Natural killer cell (primary cell): Measurements from ENCODE around the gene PLA2G12A. TPM values are rescaled to one million over a fixed set of nuclear protein-coding genes. Genes with fewer than 3 reads are reported as not detected.

ENCODE experiments used
- ATAC-seq, 3 donors: fragments of 150-1000 bp in 2 of 3; fragments of 200-7000 bp in 1 of 3; cut with Tn5 transposase; 1 replicate in 1 of 3; 2 replicates in 2 of 3; pipeline ENCODE4 v1.10.0; 2021; ENCODE audit warnings: mild to moderate bottlenecking in 2 of 3, moderate library complexity in 2 of 3
- DNase-seq, 2 donors: peaks; one replicate each; pipeline versions ENCODE4 v3.0.0 to v3.0.0-alpha.2; 2013 to 2021; ENCODE audit warnings: mixed read lengths in 1 of 2
- H3K27ac ChIP-seq: one replicate; pipeline ENCODE4 v1.5.1; 2013; ENCODE audit warnings: mild to moderate bottlenecking, low read length
- H3K27me3 ChIP-seq: one replicate; pipeline ENCODE4 v1.6.1; 2013; ENCODE audit warnings: low read length; ENCODE audit not compliant: control insufficient read depth, insufficient read depth
- H3K36me3 ChIP-seq: one replicate; pipeline ENCODE4 v1.6.1; 2013; ENCODE audit warnings: low read length; ENCODE audit not compliant: control insufficient read depth, insufficient read depth
- H3K4me1 ChIP-seq: one replicate; pipeline ENCODE4 v1.6.1; 2013; ENCODE audit warnings: low read length; ENCODE audit not compliant: control insufficient read depth, insufficient read depth
- H3K4me3 ChIP-seq: one replicate; pipeline ENCODE4 v1.5.1; 2013; ENCODE audit warnings: low read length
- H3K9me3 ChIP-seq: one replicate; pipeline ENCODE4 v1.6.1; 2013; ENCODE audit warnings: low read length; ENCODE audit not compliant: control insufficient read depth, insufficient read depth
- H3K27ac Mint-ChIP-seq, 2 donors: one replicate each; pipeline ENCODE4 v1.8.0; 2022; ENCODE audit warnings: mild to moderate bottlenecking in 2 of 2, mixed read lengths in 2 of 2, moderate library complexity in 1 of 2
- H3K27me3 Mint-ChIP-seq, 2 donors: one replicate each; pipeline ENCODE4 v1.8.0; 2022; ENCODE audit warnings: low read depth in 2 of 2, mixed read lengths in 2 of 2
- H3K36me3 Mint-ChIP-seq: one replicate; pipeline ENCODE4 v1.8.0; 2022; ENCODE audit warnings: mixed read lengths
- H3K4me1 Mint-ChIP-seq, 2 donors: one replicate each; pipeline ENCODE4 v1.8.0; 2022; ENCODE audit warnings: mixed read lengths in 2 of 2
- H3K4me3 Mint-ChIP-seq: one replicate; pipeline ENCODE4 v1.8.0; 2022; ENCODE audit warnings: mild to moderate bottlenecking, moderate library complexity, mixed read lengths
- H3K9me3 Mint-ChIP-seq, 2 donors: one replicate each; pipeline ENCODE4 v1.8.0; 2022; ENCODE audit warnings: mixed read lengths in 2 of 2
- CTCF ChIP-seq: fragments of 200-600 bp; IDR thresholded peaks from one replicate; pipeline ENCODE4 v1.8.0; 2022; ENCODE audit warnings: antibody characterized with exemption
- WGBS: methylation state at CpG from one replicate; pipeline ENCODE4 v1.1.7; 2013; ENCODE audit warnings: missing lambda C conversion rate; ENCODE audit not compliant: insufficient coverage; 5-methylcytosine and 5-hydroxymethylcytosine counted together
- intact Hi-C: fragments of 100-400 bp; cut with micrococcal nuclease; formaldehyde crosslinking; loops from one replicate; pipeline ENCODE4 v1.14.2; 2022
- total RNA-seq, 4 donors: library from RNA; stranded (reverse); fragments of 120-200 nt in 1 of 4; gene quantifications; one replicate each; pipeline versions ENCODE4 v1.2.3 to v1.2.4, GENCODE V29; 2013 to 2022

The PLA2G12A gene
- total RNA-seq, 3 donors from 2014 or later (not counting 1 experiment from before 2014, with no cell fraction given), result 7.2 to 11.5 (median 10.1) TPM

GRCh38 chr4:109735566-109736365 lies 5.9 kb upstream of the PLA2G12A start:
- 94% methylated on average over 6 of the region's 7 CpGs for WGBS
- ATAC-seq (no peak), DNase-seq (no peak)
- no peak overlapping the region for H3K4me3 Mint-ChIP-seq
- H3K36me3 ChIP-seq, result no peaks in the 10 kb centered on the region
- no peak for TF ChIP-seq CTCF
- no peaks in the 10 kb centered on the region for H3K4me1 ChIP-seq
- no peak overlapping the region for H3K27ac Mint-ChIP-seq
- no peaks in the 10 kb centered on the region for H3K27me3 ChIP-seq
- no peak overlapping the region for H3K27ac ChIP-seq
- H3K27me3 Mint-ChIP-seq, result peaks cover 12 to 29% of the 10 kb centered on the region in 2 donors
- H3K4me3 ChIP-seq, result no peak overlapping the region
- H3K9me3 Mint-ChIP-seq, result no peaks in the 10 kb centered on the region
- intact Hi-C loops, result no loop called here
- no peaks in the 10 kb centered on the region for H3K9me3 ChIP-seq
- H3K36me3 Mint-ChIP-seq, result no peaks in the 10 kb centered on the region
- H3K4me1 Mint-ChIP-seq, result no peaks in the 10 kb centered on the region

- intact Hi-C loops, result no loop called here
These were observed 3.9 kb upstream of the PLA2G12A start for GRCh38 chr4:109733728-109734127.

GRCh38 chr4:109730619-109731545 lies 1.0 kb upstream of the PLA2G12A start:
- no peak for TF ChIP-seq CTCF
- peak overlapping the region; percentile 82 for H3K4me3 Mint-ChIP-seq
- Histone ChIP-seq H3K4me3 (peak overlapping the region; percentile 52), H3K9me3 (no peaks in the 10 kb centered on the region), H3K27me3 (no peaks in the 10 kb centered on the region), H3K36me3 (no peaks in the 10 kb centered on the region), H3K4me1 (peaks cover 9% of the 10 kb centered on the region), H3K27ac (peak overlapping the region; percentile 17)
- H3K36me3 Mint-ChIP-seq, result no peaks in the 10 kb centered on the region
- peak overlapping the region; percentile 21 to 71 for H3K27ac Mint-ChIP-seq
- peaks cover 17 to 24% of the 10 kb centered on the region in 2 donors for H3K4me1 Mint-ChIP-seq
- DNase-seq (no peak), ATAC-seq (no peak)
- WGBS, result 62% methylated on average over 18 of the region's 21 CpGs
- peaks cover 0 to 2% of the 10 kb centered on the region in 2 donors for H3K27me3 Mint-ChIP-seq
- H3K9me3 Mint-ChIP-seq, result no peaks in the 10 kb centered on the region
- intact Hi-C loops, result no loop called here

More at GRCh38 chr4:109733728-109734127, 3.9 kb upstream of the PLA2G12A start:
- no peaks in the 10 kb centered on the region for H3K36me3 Mint-ChIP-seq
- H3K4me3 ChIP-seq, result no peak overlapping the region
- H3K4me3 Mint-ChIP-seq, result no peak overlapping the region
- H3K36me3 ChIP-seq, result no peaks in the 10 kb centered on the region
- H3K9me3 Mint-ChIP-seq, result no peaks in the 10 kb centered on the region
- no peak overlapping the region for H3K27ac ChIP-seq
- no peak overlapping the region for H3K27ac Mint-ChIP-seq
- no peak for DNase-seq
- H3K4me1 ChIP-seq, result peaks cover 9% of the 10 kb centered on the region
- peaks cover 2 to 9% of the 10 kb centered on the region in 2 donors for H3K27me3 Mint-ChIP-seq
- H3K27me3 ChIP-seq, result no peaks in the 10 kb centered on the region
- peaks cover 7 to 9% of the 10 kb centered on the region in 2 donors for H3K4me1 Mint-ChIP-seq
- ATAC-seq, result no peak
- TF ChIP-seq CTCF, result no peak
- WGBS, result 89% methylated on average over 4 of the region's 5 CpGs
- H3K9me3 ChIP-seq, result no peaks in the 10 kb centered on the region
